Measurements from ENCODE around the gene PGBD5.

The PGBD5 gene

DNA sequence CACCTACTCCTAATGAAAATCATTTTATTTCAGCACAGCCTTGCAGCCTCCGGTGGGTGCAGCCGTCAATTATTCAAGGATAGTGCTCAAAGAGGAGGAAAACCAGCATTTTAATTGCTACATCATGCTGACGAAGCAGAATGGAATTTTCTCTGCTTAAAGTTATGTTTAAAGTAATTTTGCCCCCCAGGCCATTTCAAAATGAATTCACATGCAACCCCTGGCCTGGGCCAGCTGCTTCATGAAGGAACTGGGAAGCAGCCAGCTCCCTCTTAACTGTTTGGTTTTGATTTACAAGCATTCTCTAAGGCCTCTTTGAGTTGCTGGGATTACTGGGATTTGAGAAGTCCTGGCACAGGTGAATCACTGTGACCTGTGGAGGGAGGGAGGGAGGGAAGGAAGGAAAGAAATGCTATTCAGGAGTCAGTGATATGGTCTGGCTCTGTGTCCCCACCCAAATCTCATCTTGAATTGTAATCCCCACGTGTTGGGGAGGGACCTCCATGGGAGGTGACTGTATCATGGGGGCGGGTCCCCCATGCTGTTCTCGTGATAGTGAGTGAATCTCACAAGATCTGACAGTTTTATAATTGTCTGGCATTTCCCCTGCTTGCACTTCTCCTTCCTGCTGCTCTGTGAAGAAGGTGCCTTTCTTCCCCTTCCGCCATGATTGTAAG, 66.0 kb downstream of the PGBD5 start:
- TF ChIP-seq FOXP2 (optimal IDR thresholded peaks at IDR 0.05; ENCODE audit: control extremely low read depth, extremely low read length, insufficient read depth) (no peak), EZH2 (IDR thresholded peaks at IDR 0.05) (no peak), POLR2AphosphoS5 (IDR thresholded peaks at IDR 0.05; ENCODE audit: borderline replicate concordance, low read depth, low read length) (peak; percentile 38; the same call in 1 of the 2 replicates)

DNA sequence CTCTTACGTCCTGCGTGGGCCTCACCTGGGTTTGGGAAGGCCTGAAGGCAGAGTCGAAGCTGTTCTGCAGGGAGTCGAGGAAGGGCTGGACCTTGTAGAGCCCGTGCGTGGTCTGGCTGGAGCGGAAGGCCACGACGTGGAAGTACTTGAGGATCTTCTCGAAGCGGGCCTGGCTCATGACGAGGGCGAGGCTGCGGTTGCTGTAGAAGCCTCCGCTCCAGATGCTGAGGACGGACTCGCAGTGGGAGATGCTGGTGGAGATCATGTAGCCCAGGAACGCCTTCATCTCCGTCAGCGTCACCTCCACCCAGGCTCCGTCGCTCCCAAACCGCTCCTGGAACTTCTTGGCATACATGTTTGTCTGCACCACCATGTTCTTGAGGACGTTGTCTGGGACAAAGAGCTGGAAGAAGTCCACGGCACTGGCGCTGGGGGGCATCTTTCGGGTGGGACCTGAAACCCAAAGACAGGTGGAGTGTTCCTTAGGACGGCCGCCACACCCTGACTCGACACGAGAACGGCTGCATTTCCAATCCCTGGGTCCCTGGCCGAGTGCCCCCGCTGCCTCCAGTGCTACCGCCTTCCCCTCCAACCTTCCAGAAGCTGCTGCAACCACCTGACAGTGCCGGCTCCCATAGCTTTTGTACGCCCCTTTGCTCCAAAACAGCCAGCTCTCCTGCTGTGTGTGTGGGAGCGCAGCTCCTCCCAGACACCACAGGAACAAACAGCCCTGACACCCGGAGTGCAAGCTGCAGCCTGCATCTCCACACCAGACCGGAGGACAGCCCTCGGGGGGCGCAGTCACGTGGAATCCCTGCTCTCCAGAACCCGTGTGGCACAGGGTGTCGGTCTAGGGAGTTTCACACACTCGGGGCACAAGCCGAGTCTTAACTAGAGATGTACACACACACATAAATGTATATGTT, 69.0 kb downstream of the PGBD5 start:
- Histone ChIP-seq H3K36me3 (ENCODE audit: insufficient read depth, low read length) (no peaks in the 10 kb centered on the region), H3K4me3 (peak overlapping the region; percentile 57), H3K27ac (no peak overlapping the region), H3K9ac (ENCODE audit: insufficient read length) (no peak overlapping the region), H3K9me3 (ENCODE audit: low read depth, low read length) (no peaks in the 10 kb centered on the region)
- TF ChIP-seq FOXP2 (optimal IDR thresholded peaks at IDR 0.05; ENCODE audit: control extremely low read depth, extremely low read length, insufficient read depth) (peak; percentile 95), EZH2 (IDR thresholded peaks at IDR 0.05) (no peak)
- no peak for DNase-seq (ENCODE audit: low read depth, low spot score)

More for the DNA sequence above, 66.0 kb downstream of the PGBD5 start:
- no peaks in the 10 kb centered on the region for H3K36me3 ChIP-seq (ENCODE audit: insufficient read depth, low read length)
- no peaks in the 10 kb centered on the region for H3K9me3 ChIP-seq (ENCODE audit: low read depth, low read length)
- DNase-seq (ENCODE audit: low read depth, low spot score), result peak; percentile 91
- peak overlapping the region; percentile 80 for H3K27ac ChIP-seq
- no peak overlapping the region for H3K9ac ChIP-seq (ENCODE audit: insufficient read length)
- H3K4me3 ChIP-seq, result peak overlapping the region; percentile 62

DNA sequence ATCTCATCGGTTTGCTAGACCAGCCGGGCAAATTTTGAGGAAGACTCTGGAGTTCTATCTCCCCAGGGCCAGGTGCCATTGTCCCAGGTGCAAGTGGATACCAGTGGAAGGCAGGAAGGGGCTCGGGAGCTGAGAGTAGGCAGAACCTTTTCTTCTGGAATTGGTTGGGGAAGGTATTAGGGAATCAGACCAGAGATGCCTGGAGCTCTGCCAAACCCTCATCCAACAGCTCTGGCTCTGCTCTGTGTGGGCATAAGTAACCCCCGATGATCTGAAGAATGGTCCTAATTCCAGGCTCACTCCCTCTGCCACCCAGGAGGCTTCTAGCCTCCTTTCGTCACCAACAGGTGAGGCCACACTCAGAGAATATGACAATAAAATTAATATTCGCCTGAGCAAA, 69.9 kb downstream of the PGBD5 start:
- TF ChIP-seq EZH2 (IDR thresholded peaks at IDR 0.05) (no peak), POLR2AphosphoS5 (IDR thresholded peaks at IDR 0.05; ENCODE audit: borderline replicate concordance, low read depth, low read length) (no peak), FOXP2 (optimal IDR thresholded peaks at IDR 0.05; ENCODE audit: control extremely low read depth, extremely low read length, insufficient read depth) (no peak)
- no peak for DNase-seq (ENCODE audit: low read depth, low spot score)
- no peaks in the 10 kb centered on the region for H3K9me3 ChIP-seq (ENCODE audit: low read depth, low read length)
- no peak overlapping the region for H3K27ac ChIP-seq
- no peaks in the 10 kb centered on the region for H3K36me3 ChIP-seq (ENCODE audit: insufficient read depth, low read length)
- H3K9ac ChIP-seq (ENCODE audit: insufficient read length), result no peak overlapping the region
- no peak overlapping the region for H3K4me3 ChIP-seq

DNA sequence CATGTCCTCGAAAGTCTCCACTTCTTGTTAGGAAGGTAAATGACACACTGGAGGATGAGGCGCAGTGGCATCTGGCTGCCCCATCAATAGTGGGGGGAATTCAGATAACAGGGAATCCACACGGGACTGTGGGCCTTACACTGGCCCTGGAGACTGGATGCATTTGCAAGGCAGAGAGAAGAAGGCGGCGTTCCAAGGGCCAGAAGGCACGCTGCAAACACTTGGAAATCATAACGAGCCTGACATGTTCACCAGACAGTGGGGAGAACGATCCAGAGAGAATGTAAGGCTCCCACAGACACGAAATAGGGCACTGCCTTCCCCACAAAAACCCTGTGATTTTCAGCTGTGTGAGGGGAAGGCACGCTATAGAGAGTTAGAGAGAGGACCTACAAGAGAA, 70.5 kb downstream of the PGBD5 start:
- no peak overlapping the region for H3K4me3 ChIP-seq
- no peak for TF ChIP-seq FOXP2 (optimal IDR thresholded peaks at IDR 0.05; ENCODE audit: control extremely low read depth, extremely low read length, insufficient read depth)
- no peak for TF ChIP-seq EZH2 (IDR thresholded peaks at IDR 0.05)
- no peak for TF ChIP-seq POLR2AphosphoS5 (IDR thresholded peaks at IDR 0.05; ENCODE audit: borderline replicate concordance, low read depth, low read length)
- H3K9me3 ChIP-seq (ENCODE audit: low read depth, low read length), result no peaks in the 10 kb centered on the region
- no peak for DNase-seq (ENCODE audit: low read depth, low spot score)
- no peak overlapping the region for H3K27ac ChIP-seq
- no peak overlapping the region for H3K9ac ChIP-seq (ENCODE audit: insufficient read length)
- H3K36me3 ChIP-seq (ENCODE audit: insufficient read depth, low read length), result no peaks in the 10 kb centered on the region

DNA sequence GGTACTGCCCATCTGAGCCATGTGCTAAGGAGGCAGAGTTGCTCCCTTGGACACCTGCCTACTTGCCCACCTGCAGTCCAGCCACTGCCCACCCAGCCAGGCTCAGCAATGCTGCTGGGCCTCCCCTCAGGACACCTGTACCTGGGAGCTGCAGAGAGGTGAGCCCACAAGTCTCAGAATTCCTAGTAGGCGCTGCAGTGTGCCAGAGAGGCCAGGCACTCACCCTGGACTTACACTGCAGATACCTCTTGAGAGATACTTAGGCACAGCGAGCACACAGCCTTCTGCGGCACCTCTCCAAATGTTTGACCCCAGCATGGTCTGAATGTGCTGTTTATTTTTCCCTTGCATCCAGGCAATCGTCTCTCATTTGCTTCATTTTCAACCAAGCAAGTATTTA, 71.0 kb downstream of the PGBD5 start:
- TF ChIP-seq EZH2 (IDR thresholded peaks at IDR 0.05) (no peak), POLR2AphosphoS5 (IDR thresholded peaks at IDR 0.05; ENCODE audit: borderline replicate concordance, low read depth, low read length) (no peak), FOXP2 (optimal IDR thresholded peaks at IDR 0.05; ENCODE audit: control extremely low read depth, extremely low read length, insufficient read depth) (no peak)
- Histone ChIP-seq H3K4me3 (no peak overlapping the region), H3K9me3 (ENCODE audit: low read depth, low read length) (no peaks in the 10 kb centered on the region), H3K9ac (ENCODE audit: insufficient read length) (no peak overlapping the region), H3K36me3 (ENCODE audit: insufficient read depth, low read length) (no peaks in the 10 kb centered on the region), H3K27ac (no peak overlapping the region)
- no peak for DNase-seq (ENCODE audit: low read depth, low spot score)

DNA sequence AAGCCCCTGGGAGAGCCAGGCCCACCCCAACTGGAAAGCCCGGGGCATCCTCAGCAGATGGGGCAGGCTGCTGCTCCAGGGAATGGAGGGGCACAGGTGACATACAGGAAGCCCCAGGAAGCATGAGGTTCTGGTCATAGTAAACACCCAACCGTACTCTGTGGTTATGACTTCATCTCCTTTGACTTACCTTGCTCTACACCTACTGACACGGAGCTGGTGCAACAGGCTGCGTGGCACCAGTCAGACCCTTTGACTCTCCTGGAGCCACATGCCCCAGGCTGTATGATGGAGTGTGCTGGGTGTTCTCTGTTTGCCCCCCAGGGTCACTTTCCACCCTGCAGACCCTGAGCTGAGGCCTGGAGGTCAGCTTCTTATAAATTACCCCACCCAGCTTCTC, 72.1 kb downstream of the PGBD5 start:
- no peaks in the 10 kb centered on the region for H3K9me3 ChIP-seq (ENCODE audit: low read depth, low read length)
- DNase-seq (ENCODE audit: low read depth, low spot score), result no peak
- H3K9ac ChIP-seq (ENCODE audit: insufficient read length), result no peak overlapping the region
- TF ChIP-seq POLR2AphosphoS5 (IDR thresholded peaks at IDR 0.05; ENCODE audit: borderline replicate concordance, low read depth, low read length), result no peak
- TF ChIP-seq EZH2 (IDR thresholded peaks at IDR 0.05), result no peak
- no peak for TF ChIP-seq FOXP2 (optimal IDR thresholded peaks at IDR 0.05; ENCODE audit: control extremely low read depth, extremely low read length, insufficient read depth)
- no peak overlapping the region for H3K27ac ChIP-seq
- H3K4me3 ChIP-seq, result no peak overlapping the region
- H3K36me3 ChIP-seq (ENCODE audit: insufficient read depth, low read length), result no peaks in the 10 kb centered on the region

DNA sequence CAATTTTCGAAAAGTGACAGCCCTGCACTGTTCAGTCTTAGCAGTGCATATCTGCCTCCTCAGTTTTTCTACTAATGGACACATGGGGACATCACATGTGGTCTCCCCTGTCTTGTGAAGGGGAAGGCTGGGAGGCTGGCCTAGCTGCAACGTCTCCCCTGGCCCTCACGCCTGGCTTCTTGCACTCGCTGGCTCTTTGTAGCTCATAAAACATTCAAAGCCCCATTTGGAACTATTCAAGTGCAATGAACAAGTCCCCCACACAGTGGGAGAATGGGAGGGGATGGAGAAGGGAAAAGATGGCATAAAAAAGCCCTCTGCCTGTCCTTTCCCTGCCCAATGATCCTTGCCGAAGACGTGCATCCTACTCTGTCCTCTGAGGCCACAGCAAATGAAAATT, 73.6 kb downstream of the PGBD5 start:
- no peak overlapping the region for H3K9ac ChIP-seq (ENCODE audit: insufficient read length)
- no peak overlapping the region for H3K4me3 ChIP-seq
- H3K9me3 ChIP-seq (ENCODE audit: low read depth, low read length), result no peaks in the 10 kb centered on the region
- H3K36me3 ChIP-seq (ENCODE audit: insufficient read depth, low read length), result no peaks in the 10 kb centered on the region
- DNase-seq (ENCODE audit: low read depth, low spot score), result no peak
- TF ChIP-seq POLR2AphosphoS5 (IDR thresholded peaks at IDR 0.05; ENCODE audit: borderline replicate concordance, low read depth, low read length) (no peak), FOXP2 (optimal IDR thresholded peaks at IDR 0.05; ENCODE audit: control extremely low read depth, extremely low read length, insufficient read depth) (no peak), EZH2 (IDR thresholded peaks at IDR 0.05) (no peak)
- no peak overlapping the region for H3K27ac ChIP-seq

DNA sequence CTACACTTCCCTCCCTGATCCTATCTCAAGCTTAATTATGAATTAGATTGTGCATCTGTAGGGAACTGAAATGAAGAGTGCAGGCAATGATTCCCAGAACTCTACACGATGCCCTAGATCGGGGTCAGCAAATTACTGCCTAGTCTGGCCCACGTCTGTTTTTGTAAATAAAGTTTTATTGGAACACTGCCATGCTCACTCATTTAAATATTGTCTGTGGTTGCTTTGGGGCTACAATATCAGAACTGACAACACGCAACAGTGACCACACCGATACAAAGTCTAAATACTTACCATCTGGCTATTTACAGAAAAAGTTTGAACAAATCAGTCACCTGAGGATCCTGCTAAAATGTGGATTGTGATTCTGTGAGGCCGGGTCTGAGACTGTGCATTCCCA, 74.1 kb downstream of the PGBD5 start:
- no peak for TF ChIP-seq POLR2AphosphoS5 (IDR thresholded peaks at IDR 0.05; ENCODE audit: borderline replicate concordance, low read depth, low read length)
- TF ChIP-seq FOXP2 (optimal IDR thresholded peaks at IDR 0.05; ENCODE audit: control extremely low read depth, extremely low read length, insufficient read depth), result no peak
- TF ChIP-seq EZH2 (IDR thresholded peaks at IDR 0.05), result no peak
- no peak for DNase-seq (ENCODE audit: low read depth, low spot score)

More for the DNA sequence above, 74.1 kb downstream of the PGBD5 start:
- Histone ChIP-seq H3K9me3 (ENCODE audit: low read depth, low read length) (no peaks in the 10 kb centered on the region), H3K4me3 (no peak overlapping the region), H3K27ac (no peak overlapping the region), H3K36me3 (ENCODE audit: insufficient read depth, low read length) (no peaks in the 10 kb centered on the region), H3K9ac (ENCODE audit: insufficient read length) (no peak overlapping the region)
